ENCODE measurements around the gene RTL1. TPM values are rescaled to one million over a fixed set of nuclear protein-coding genes. Genes with fewer than 3 reads are reported as not detected.
A peak's percentile ranks its signal among the peaks of the same experiment; 100 is the strongest.

Gene RTL1
- total RNA-seq, 1 donor from 2014 or later = 159 TPM

- no peak for TF ChIP-seq CTCF (IDR thresholded peaks at IDR 0.05; ENCODE audit: unreplicated experiment)
Observed at GRCh38 chr14:100861937-100862247, 41.6 kb downstream of the RTL1 start.

GRCh38 chr14:100861188-100861936 is 42.2 kb downstream of the RTL1 start:
- DNase-seq (ENCODE audit: low spot score, unreplicated experiment) = no peak
- no peak for TF ChIP-seq CTCF (IDR thresholded peaks at IDR 0.05; ENCODE audit: unreplicated experiment)
- peaks cover 32% of the 10 kb centered on the region for H3K4me1 Mint-ChIP-seq (ENCODE audit: low read depth)
- no peaks in the 10 kb centered on the region for H3K27me3 Mint-ChIP-seq
- H3K27ac Mint-ChIP-seq = no peak overlapping the region
- no peak overlapping the region for H3K4me3 Mint-ChIP-seq (ENCODE audit: low read depth)
- peaks cover 4% of the 10 kb centered on the region for H3K36me3 Mint-ChIP-seq (ENCODE audit: insufficient read depth)
- H3K9me3 Mint-ChIP-seq (ENCODE audit: low read depth) = no peaks in the 10 kb centered on the region

More at GRCh38 chr14:100861937-100862247, 41.6 kb downstream of the RTL1 start:
- Mint-ChIP-seq H3K27me3 (no peaks in the 10 kb centered on the region), H3K4me3 (ENCODE audit: low read depth) (no peak overlapping the region), H3K9me3 (ENCODE audit: low read depth) (no peaks in the 10 kb centered on the region), H3K4me1 (ENCODE audit: low read depth) (peaks cover 27% of the 10 kb centered on the region), H3K27ac (no peak overlapping the region), H3K36me3 (ENCODE audit: insufficient read depth) (peaks cover 4% of the 10 kb centered on the region)
- no peak for DNase-seq (ENCODE audit: low spot score, unreplicated experiment)

- no peak for TF ChIP-seq CTCF (IDR thresholded peaks at IDR 0.05; ENCODE audit: unreplicated experiment)
- no peak for DNase-seq (ENCODE audit: low spot score, unreplicated experiment)
- H3K36me3 Mint-ChIP-seq (ENCODE audit: insufficient read depth) = peaks cover 4% of the 10 kb centered on the region
Observed at GRCh38 chr14:100860556-100861187, 42.9 kb downstream of the RTL1 start.

GRCh38 chr14:100859781-100860180 is 43.7 kb downstream of the RTL1 start:
- DNase-seq (ENCODE audit: low spot score, unreplicated experiment) = no peak
- Mint-ChIP-seq H3K4me1 (ENCODE audit: low read depth) (peaks cover 43% of the 10 kb centered on the region), H3K36me3 (ENCODE audit: insufficient read depth) (peaks cover 4% of the 10 kb centered on the region), H3K27ac (peak overlapping the region; percentile 84), H3K27me3 (no peaks in the 10 kb centered on the region), H3K4me3 (ENCODE audit: low read depth) (no peak overlapping the region), H3K9me3 (ENCODE audit: low read depth) (no peaks in the 10 kb centered on the region)
- TF ChIP-seq CTCF (IDR thresholded peaks at IDR 0.05; ENCODE audit: unreplicated experiment) = no peak

More at GRCh38 chr14:100860556-100861187, 42.9 kb downstream of the RTL1 start:
- no peak overlapping the region for H3K4me3 Mint-ChIP-seq (ENCODE audit: low read depth)
- H3K9me3 Mint-ChIP-seq (ENCODE audit: low read depth) = no peaks in the 10 kb centered on the region
- peaks cover 39% of the 10 kb centered on the region for H3K4me1 Mint-ChIP-seq (ENCODE audit: low read depth)
- H3K27me3 Mint-ChIP-seq = no peaks in the 10 kb centered on the region
- peak overlapping the region; percentile 84 for H3K27ac Mint-ChIP-seq

GRCh38 chr14:100858838-100859220 is 44.7 kb downstream of the RTL1 start:
- DNase-seq (ENCODE audit: low spot score, unreplicated experiment) = no peak
- peaks cover 44% of the 10 kb centered on the region for H3K4me1 Mint-ChIP-seq (ENCODE audit: low read depth)
- TF ChIP-seq CTCF (IDR thresholded peaks at IDR 0.05; ENCODE audit: unreplicated experiment) = no peak
- no peak overlapping the region for H3K4me3 Mint-ChIP-seq (ENCODE audit: low read depth)
- H3K27ac Mint-ChIP-seq = peak overlapping the region; percentile 98
- peaks cover 4% of the 10 kb centered on the region for H3K36me3 Mint-ChIP-seq (ENCODE audit: insufficient read depth)
- H3K27me3 Mint-ChIP-seq = no peaks in the 10 kb centered on the region
- H3K9me3 Mint-ChIP-seq (ENCODE audit: low read depth) = no peaks in the 10 kb centered on the region
